HG03103 (cell line): ENCODE measurements around the gene BTBD2.

Experiments
- ATAC-seq: cut with Tn5 transposase; IDR thresholded peaks from one replicate; pipeline ENCODE4 v1.9.1; 2021; ENCODE audit warnings: low read depth; ENCODE audit not compliant: unreplicated experiment

BTBD2 gene

DNA sequence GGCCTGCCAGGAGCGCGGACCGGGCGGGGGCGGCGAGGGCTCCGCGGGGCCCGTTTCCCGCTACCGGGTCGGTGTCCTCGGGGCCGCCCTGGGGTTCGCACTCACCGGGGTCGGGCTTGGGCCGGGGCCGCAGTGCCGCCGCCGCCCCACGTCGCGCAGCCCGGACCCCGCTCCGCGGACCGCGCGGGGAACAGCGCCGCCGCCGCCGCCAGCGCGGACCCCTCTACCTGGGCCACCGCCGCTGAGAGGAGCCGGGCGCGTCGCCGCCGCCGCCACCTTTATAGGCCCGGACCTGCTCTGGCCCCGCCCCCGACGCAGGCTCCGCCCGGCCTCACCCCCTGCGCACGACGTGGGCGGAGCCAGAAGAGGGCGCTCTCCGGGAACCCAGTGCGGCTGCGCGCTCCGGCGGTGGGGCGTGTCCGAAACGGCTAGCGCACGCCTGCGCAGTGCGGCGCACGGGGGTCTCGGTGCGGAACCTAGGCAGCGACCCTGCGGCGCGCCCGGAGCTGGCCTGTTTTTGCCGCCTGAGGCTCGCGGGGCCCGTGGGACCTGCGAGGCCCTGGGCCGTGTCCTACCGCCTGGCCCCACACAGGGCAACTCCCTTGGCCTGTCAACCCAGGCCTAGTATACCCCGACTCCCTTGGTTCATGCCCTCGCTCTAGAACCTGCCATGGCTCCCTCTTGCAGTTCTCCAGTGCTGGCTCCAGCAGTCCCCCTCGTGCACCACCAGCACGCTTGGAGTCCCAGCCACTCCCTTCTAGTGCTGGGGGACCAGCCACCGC is 35.7 kb upstream of the BTBD2 start, which contains the start of gene MKNK2:
MKNK2 (minus strand) TSS at position 254 of the 782 bp plus-strand sequence. CDS start 393 bp downstream, outside the sequence.
- ATAC-seq = peak; percentile 47

DNA sequence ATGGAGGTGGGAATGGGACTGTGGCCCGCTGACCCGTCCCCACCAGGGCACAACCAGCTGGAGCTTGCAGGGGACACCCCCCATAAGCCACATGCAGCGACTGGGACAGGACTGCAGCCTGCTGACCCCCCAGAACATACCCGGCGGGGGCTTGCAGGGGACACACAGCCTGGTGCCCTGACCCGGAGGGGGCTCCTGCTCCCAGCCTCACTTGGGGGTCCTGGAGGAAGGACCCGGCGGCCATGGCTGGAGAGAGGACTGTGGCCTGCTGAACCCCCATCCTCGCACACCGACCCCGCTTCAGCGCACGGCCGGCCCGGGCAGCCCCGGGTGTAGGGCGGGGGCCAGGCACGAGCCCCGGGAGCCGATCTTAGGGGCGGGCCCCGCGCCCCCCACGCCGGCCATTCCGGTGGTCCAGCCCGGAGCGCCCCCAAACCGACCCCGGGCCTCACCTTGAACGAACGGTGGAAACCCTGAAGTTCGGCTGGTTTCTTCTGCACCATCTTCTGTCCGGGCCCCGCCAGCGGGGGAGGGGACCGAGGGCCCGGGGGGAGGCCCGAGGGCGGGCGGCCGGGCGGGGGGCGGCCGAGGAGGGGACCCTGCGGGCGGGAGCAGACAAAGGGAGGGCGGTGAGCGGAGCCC is 35.0 kb upstream of the BTBD2 start:
- ATAC-seq = no peak

DNA sequence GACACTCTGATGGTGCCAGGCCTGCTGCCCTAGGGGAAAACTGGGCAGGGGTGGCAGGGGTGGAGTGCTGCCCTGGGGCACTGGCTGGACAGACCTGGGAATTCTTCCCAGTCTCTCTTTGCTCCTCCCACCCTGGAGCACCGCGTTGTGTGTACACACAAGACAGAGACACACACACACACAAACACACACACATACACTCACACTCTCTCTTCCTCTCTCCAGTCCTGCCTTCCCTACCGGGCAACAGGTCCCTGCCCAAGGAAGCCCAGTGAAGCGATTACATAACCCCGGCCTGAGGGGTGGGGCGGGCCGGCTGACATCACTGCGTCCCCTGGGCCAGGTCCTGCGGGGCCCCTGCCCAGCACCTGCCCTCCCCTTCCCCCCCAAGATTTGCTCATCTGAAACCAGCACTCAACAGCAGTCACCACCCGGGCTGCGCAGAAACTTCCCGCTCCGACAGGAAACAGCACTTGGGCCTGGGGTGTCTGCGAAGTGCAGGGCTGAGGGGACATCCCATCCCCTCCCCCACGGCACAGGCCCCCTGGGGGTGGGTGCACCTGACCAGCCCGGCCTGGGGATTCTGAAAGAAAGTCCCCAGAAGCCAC is 34.3 kb upstream of the BTBD2 start:
- no peak for ATAC-seq

DNA sequence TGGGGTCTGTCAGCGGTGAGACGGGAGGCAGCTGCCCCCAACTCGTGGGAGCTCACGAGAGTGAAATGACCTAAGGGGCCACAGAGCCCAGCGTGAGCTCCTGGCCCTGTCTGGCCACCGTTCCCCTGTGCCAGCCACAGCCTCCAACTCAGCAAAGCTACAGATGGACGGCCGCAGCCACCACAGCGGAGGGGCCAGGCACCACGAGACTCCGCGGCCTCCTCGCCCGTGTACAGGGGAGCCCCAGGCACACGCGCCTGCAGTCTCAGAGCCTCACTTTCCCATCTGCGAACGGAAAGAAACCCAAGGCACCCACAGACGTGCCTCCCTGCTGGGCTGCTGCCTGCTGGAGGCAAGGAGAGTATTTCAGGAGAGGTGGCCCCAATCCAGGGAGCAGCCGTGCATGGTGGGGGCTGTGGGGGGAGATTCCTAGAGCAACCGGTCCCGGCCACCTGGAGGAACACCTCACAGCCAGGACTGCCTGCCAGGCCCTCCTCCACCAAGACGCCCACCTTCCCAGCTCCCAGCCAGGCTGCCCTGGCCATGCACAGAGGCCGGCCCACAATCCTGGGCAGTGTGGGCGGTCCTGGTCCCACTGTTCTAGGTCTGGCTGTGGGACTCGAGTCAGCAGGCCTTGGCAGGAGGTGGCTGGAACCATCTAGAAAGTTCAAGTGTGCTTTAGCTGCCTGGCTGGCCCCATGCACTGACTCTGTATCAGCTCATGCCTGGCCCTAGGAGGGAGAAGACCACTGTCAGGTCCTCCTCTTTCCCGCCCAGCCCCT is 33.6 kb upstream of the BTBD2 start:
- ATAC-seq = no peak

DNA sequence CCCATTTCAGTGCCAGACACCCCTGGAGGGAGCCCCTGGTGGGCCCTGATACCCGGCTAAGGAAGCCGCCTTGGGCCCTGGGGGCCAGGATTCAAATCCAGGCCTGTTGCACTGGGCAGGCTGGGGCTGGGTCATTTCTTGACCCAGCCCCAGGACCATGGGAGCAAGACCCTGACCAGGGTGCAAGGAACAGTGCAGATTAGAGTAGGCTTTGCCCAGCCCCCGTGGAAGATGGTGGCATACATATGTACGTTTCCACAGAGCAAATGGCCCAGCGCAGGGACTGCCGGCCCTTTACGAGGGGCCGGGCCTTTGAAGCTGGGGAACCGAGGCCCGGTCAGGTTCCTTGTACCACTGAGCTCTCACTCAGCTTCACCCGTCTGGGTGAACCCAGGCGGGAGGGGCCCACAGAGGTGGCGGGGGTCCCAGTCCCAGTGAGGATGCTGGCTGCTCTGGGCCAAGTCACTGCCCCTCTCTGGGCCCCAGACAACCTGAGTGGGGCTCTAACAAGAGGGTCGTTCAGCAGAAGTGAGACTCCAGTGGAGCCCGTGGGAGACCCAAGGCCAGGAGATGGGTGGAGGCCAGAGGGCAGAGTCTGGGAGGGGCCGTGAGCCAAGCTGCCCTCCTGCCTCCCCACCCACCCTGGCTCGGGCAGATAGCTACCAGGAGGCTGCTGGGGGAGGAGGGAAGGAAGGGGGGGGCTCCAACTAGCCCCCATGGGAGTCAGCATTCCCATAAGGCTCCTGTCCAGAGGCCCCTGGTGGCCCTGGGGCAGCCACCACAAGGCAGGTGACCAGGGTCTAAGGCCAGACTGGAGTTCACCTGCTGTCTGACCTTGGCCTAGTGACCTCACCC is 32.8 kb upstream of the BTBD2 start:
- no peak for ATAC-seq

DNA sequence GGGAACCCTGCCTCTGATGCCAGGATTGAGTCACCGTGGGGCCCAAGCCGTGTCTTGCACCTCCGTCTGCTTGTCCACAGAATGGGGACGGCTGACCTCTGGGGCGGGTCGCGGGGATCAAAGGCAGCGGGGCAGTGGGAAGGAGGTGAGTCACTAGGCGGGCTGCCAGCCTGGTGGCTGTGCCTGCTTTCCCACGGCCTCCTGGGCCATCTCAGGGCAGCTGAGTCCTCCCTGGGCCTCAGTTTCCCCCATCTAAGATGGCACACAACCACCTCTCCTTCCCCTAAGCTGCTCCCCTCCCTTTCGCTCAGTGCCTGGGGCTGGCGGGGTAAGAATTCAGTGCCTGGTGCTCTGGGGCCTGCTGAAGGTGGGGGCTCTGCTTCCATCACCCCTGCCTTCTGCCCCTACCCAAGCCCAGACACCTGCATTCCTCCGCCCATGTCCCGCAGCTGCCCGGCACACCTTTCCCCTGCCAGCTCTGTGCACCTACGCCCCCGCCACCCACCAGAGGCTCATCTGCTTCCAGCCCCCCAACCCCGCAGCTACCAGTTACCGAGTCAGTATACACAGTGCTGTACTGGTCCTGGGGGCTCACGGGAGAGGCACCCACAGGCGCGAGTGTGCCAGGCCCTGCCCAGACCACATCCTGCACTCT is 32.1 kb upstream of the BTBD2 start:
- no peak for ATAC-seq

DNA sequence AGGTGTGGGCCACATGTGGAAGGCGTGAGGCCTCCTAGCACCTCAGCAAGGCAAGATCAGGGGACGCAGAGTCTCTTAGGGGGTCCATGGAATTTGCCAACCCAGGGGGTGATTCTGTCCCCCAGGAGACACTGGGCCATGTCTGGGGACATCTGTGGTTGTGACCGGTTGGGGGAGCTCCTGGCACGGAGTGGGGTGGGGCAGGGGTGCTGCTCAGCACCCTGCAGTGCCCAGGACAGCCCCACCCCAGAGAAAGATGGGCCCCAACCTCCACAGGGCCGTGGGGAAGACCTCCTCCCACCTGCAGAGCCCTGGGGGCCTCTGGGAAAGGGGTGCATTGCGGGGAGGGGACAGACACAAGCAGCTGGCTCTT is 31.5 kb upstream of the BTBD2 start:
- ATAC-seq = no peak

DNA sequence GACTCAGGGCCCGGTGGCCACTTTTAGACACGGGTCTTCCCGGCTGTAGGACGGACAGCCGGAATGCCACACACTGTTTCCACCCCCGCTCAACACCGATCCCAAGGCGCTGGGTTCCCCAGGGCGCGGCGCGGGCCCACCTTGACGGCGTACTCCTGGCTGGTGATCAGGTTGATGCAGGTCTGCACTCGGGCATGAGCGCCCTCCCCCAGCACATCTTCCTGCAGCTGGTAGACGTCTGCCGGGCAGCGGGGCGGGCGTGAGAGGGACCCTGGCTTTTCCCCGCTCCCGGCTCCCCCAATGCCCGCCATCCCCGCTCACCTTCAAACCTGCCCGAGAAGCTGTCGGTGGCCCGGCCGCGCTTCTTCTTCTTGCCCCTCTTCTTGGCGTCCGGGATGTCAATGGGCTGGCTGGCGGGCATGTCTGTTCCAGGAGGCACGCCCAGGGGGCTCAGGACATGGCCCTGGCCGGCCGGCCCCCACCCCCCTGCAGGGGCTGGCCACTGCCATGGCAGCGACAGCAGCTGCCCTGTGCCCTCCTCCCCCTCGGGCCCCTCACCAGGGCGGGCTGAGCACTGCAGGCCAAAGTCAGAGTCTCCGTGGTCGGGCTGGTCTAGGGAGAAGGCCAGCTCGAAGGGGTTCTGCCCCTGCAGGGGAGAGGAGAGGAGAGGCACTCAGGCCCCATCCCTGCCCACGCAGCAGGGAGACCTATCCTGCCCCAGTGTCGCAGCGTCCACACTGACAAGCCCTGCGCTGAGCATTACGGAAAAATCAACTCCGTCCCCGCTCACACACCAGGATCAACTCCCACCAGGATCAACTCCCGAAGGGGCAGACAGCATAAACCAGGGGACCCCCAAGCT is 30.8 kb upstream of the BTBD2 start:
- ATAC-seq = no peak

DNA sequence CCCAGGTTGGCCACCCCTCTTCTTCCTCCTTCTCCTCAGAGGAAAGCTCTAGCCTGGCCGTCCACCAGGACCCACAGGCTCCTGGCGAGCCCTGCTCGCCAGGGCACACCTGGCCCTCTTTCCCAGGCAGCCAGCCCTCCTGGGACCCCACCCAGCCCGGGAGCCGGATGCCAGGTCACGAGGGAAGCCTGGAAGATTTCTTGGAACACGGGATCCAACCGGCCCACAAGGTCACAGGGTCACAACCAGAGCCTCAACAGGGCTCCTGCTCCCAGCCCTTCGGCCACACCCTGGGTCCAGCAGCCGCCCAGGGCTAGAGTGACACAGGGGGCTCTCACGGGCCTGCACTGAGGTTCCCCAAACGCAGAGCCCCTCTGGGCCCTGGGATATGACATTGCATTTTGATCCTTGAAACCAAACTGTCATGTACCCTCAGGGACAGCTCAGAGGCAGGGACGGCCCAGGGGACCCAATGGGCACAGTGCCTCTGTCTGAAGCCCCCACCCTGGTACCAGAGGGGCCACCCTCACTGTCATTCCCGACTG is 30.1 kb upstream of the BTBD2 start:
- ATAC-seq = no peak

DNA sequence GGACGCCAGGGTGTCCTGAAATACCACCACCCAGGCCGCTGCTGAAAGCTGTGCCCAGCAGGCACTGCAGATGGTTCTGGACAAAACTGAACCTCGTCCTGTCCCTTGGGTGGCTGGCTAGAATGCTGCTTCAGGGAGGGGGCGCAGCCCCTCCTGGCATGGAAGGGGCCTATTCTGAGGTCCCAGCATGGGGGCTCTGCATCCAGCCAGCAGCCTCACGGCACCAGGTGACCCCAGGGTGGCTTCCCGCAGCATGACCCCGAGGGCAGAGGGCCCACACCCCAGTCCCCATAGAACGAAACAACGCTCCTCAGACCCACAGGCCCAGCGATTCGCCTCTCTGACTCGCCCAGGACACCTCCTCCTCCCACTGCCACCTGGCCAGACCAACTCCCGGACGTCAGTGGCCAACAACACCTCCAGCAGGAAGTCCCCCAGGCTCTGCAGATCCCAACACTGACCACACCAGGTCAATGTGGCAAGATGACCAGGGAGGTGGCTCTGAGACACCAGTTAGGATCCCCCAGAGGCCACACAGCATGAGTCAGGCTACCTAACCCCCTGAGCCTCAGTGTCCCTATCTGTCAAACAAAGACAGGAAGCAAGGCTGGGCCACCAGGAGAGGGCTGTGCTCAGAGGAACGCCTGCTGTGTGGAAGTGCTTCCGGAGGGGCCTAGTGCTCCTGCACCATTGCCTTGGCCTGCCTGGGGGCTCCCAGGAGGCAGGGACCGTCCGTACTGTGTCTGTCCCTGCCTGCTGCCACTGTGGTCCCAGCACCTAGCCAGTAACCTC is 29.4 kb upstream of the BTBD2 start:
- no peak for ATAC-seq

DNA sequence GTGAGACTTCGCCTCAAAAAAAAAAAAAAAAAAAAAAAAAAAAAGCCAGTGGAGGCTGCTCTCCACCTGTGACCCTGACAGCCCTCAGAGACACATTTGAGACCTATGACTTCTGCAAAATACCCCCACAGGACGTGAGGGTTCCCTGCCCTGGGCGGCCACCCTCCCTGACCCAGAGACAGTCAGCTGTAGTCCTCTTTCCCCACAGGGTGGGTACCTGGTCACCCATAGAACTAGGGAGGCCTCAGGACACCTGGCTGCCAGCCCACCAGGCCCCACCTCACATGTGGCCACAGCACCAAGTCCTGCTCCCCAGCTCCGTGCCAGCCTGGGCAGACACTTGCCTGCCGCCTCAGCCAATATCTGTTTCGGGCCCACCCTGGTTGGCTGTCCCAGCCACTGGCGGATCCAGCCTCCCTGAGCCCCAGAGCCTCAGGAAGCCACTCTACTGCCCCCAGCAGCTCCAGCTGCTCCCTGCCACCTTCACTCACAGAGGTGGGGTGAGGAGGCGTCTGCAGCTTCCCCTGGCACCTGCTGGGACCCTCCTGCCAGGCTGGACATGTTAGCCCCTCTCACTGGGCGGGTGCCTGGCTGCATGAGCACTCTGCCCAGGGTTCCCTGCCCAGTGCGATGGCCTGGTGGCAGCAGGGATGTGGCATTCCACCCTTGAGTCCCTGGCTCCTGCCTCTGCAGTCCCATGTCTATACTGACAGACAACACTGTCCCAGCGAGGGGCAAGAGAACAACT is 28.6 kb upstream of the BTBD2 start:
- ATAC-seq = no peak

DNA sequence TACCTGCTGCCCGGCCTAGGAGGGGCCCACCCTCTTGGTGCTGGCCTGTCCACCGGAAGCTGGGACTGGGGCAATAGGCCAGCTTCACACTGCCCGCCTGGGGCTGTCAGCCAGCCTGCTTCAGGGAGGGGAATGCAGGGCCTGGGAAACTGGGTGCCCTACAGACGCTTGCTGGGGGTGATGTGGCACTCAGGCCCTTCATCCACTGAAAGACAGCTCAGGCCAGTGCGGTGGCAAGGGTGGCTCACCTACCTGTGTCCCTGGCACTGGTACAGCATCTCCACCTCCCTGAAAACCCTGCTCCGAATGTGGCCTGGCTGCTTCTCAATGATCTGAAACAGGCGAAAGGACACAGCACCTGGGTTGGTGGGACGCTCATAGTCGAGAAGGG is 27.7 kb upstream of the BTBD2 start:
- ATAC-seq = no peak

DNA sequence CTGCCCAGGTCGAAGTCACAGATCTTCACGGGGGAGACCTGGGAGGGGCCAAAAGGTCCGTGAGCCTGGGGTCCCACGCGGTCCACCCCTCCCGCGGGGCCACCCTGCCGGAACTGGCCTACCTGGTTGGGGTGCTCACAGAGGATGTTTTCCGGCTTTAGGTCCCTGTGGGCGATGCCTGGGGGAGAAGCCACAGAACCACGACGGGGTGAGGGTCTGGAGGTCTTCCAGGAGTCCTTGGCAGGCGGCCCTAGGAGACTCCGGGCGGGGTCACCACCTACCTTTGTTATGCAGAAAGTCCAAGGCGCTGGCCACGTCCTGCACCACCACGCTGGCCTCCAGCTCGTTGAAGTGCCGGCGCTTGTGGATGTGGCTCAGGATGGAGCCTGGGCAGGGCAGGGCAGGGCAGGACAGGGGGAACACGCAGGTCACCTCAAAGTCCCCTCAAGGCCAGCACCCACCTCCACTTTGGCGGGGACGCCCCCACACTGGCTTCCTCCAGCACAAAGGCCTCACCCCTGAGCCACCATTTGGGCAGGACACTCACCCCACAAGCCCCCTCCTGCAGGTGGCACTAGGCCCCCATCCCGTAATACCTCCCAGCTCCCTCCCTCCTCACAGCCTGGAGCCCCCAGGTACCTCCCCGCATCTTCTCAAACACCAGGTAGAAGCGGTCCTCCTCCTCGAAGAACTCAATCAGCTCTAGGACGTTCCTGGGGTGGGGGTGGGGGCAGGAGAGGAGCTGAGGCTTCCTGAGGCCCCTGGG is 27.2 kb upstream of the BTBD2 start:
- ATAC-seq = peak; percentile 1

DNA sequence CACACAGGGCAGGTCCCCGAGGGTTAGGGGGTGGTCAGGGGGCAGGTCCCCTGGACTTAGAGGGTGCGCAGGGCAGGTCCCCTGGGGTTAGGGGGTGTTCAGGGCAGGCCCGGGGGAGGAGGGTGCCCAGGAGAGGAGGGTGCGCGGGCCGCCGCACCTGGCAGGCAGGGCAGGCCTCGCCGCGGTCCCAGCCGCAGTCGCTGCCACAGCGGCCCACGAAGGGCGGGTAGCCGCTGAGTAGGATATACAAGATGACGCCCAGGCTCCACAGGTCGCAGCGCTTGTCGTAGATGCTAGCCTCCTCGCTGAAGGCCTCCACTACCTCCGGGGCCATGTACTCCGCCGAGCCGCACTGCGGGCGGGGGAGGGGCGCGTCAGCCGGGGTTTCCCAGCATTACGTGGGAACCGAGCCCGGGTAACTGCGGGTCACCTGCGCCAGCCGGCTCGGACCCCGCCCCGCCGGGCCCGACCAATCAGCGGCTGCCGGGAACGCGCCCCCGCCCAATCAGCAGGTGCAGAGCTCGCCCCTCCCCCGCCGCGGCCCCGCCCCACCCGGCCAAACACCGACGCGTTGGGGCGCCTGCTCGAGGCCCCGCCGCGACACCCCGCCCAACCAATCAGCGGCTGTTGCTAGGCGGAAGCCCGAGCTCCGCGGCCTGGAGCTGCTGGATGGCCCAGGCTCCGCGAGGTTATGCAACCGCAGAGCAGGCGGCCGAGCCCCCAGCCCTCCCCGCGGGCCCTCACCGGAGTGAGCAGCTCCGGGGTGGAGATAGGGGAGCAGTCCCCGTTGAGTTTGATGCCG is 26.4 kb upstream of the BTBD2 start:
- ATAC-seq = peak; percentile 58

DNA sequence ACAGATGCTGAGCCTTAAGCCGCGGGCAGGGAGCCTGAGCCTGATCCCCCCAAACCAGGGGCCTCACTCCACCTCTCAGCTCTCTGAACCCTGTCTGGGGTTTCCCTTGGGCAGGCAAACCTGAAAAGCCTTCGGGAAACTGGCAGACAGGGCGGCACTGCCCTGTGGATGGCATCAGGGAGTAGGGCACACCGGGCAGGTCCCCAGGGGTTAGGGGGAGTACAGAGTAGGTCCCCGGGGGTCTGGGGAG is 25.8 kb upstream of the BTBD2 start:
- no peak for ATAC-seq
